ENCODE data around the gene CMIP.

CMIP gene

GRCh38 chr16:81600275-81600674 lies 155.7 kb downstream of the CMIP start:
- Histone ChIP-seq H3K4me2 (ENCODE audit: insufficient read depth, low read length) (no peak overlapping the region), H3K9ac (ENCODE audit: low read depth, low read length) (no peak overlapping the region), H3K4me3 (ENCODE audit: low read depth in 1 of 2, low read length in 2 of 2) (no peak overlapping the region), H3K9me3 (ENCODE audit: insufficient read depth, low read length, severe bottlenecking) (no peaks in the 10 kb centered on the region), H3K27me3 (ENCODE audit: insufficient read depth, low read length, poor library complexity) (no peaks in the 10 kb centered on the region), H2AFZ (ENCODE audit: low read depth, low read length) (no peak overlapping the region), H4K20me1 (ENCODE audit: insufficient read depth, low read length) (peaks cover 71% of the 10 kb centered on the region), H3K4me1 (ENCODE audit: insufficient read depth, low read length) (no peaks in the 10 kb centered on the region), H3K36me3 (ENCODE audit: insufficient read depth, low read length) (no peaks in the 10 kb centered on the region), H3K79me2 (ENCODE audit: insufficient read depth, low read length) (peaks cover 79% of the 10 kb centered on the region), H3K27ac (ENCODE audit: low read length) (no peak overlapping the region)
- ATAC-seq (ENCODE audit: insufficient read depth, low read depth) (no peak), DNase-seq (no peak)
- no peak for TF ChIP-seq EZH2 (IDR thresholded peaks at IDR 0.05; ENCODE audit: borderline replicate concordance, low read depth, low read length, severe bottlenecking)

GRCh38 chr16:81601008-81601428 lies 156.4 kb downstream of the CMIP start:
- ATAC-seq (ENCODE audit: insufficient read depth, low read depth) (no peak), DNase-seq (no peak)
- Histone ChIP-seq H3K79me2 (ENCODE audit: insufficient read depth, low read length) (peaks cover 74% of the 10 kb centered on the region), H3K4me2 (ENCODE audit: insufficient read depth, low read length) (no peak overlapping the region), H3K4me1 (ENCODE audit: insufficient read depth, low read length) (no peaks in the 10 kb centered on the region), H3K4me3 (ENCODE audit: low read depth in 1 of 2, low read length in 2 of 2) (no peak overlapping the region), H3K27ac (ENCODE audit: low read length) (no peak overlapping the region), H3K9ac (ENCODE audit: low read depth, low read length) (no peak overlapping the region), H3K9me3 (ENCODE audit: insufficient read depth, low read length, severe bottlenecking) (no peaks in the 10 kb centered on the region), H3K27me3 (ENCODE audit: insufficient read depth, low read length, poor library complexity) (no peaks in the 10 kb centered on the region), H2AFZ (ENCODE audit: low read depth, low read length) (no peak overlapping the region), H3K36me3 (ENCODE audit: insufficient read depth, low read length) (no peaks in the 10 kb centered on the region), H4K20me1 (ENCODE audit: insufficient read depth, low read length) (peaks cover 67% of the 10 kb centered on the region)
- TF ChIP-seq CTCF (IDR thresholded peaks at IDR 0.05; ENCODE audit: borderline replicate concordance, extremely low read depth, low read length, poor library complexity, severe bottlenecking) (no peak), EZH2 (IDR thresholded peaks at IDR 0.05; ENCODE audit: borderline replicate concordance, low read depth, low read length, severe bottlenecking) (no peak)

GRCh38 chr16:81601601-81602255 lies 157.1 kb downstream of the CMIP start:
- no peaks in the 10 kb centered on the region for H3K4me1 ChIP-seq (ENCODE audit: insufficient read depth, low read length)
- ATAC-seq (ENCODE audit: insufficient read depth, low read depth): no peak
- DNase-seq: no peak
- peaks cover 70% of the 10 kb centered on the region for H3K79me2 ChIP-seq (ENCODE audit: insufficient read depth, low read length)
- H4K20me1 ChIP-seq (ENCODE audit: insufficient read depth, low read length): peaks cover 70% of the 10 kb centered on the region
- H3K27me3 ChIP-seq (ENCODE audit: insufficient read depth, low read length, poor library complexity): no peaks in the 10 kb centered on the region
- H3K4me3 ChIP-seq (ENCODE audit: low read depth in 1 of 2, low read length in 2 of 2): no peak overlapping the region
- no peaks in the 10 kb centered on the region for H3K9me3 ChIP-seq (ENCODE audit: insufficient read depth, low read length, severe bottlenecking)
- no peak overlapping the region for H3K4me2 ChIP-seq (ENCODE audit: insufficient read depth, low read length)
- H2AFZ ChIP-seq (ENCODE audit: low read depth, low read length): no peak overlapping the region
- H3K36me3 ChIP-seq (ENCODE audit: insufficient read depth, low read length): no peaks in the 10 kb centered on the region
- H3K27ac ChIP-seq (ENCODE audit: low read length): no peak overlapping the region
- TF ChIP-seq EZH2 (IDR thresholded peaks at IDR 0.05; ENCODE audit: borderline replicate concordance, low read depth, low read length, severe bottlenecking) (no peak), CTCF (IDR thresholded peaks at IDR 0.05; ENCODE audit: borderline replicate concordance, extremely low read depth, low read length, poor library complexity, severe bottlenecking) (no peak)
- H3K9ac ChIP-seq (ENCODE audit: low read depth, low read length): no peak overlapping the region

- DNase-seq: no peak
- no peaks in the 10 kb centered on the region for H3K9me3 ChIP-seq (ENCODE audit: insufficient read depth, low read length, severe bottlenecking)
- H3K4me3 ChIP-seq (ENCODE audit: low read depth in 1 of 2, low read length in 2 of 2): no peak overlapping the region
- no peak for ATAC-seq (ENCODE audit: insufficient read depth, low read depth)
- H3K36me3 ChIP-seq (ENCODE audit: insufficient read depth, low read length): peaks cover 3% of the 10 kb centered on the region
- no peaks in the 10 kb centered on the region for H3K27me3 ChIP-seq (ENCODE audit: insufficient read depth, low read length, poor library complexity)
- peaks cover 64% of the 10 kb centered on the region for H3K79me2 ChIP-seq (ENCODE audit: insufficient read depth, low read length)
- no peak overlapping the region for H2AFZ ChIP-seq (ENCODE audit: low read depth, low read length)
- H3K9ac ChIP-seq (ENCODE audit: low read depth, low read length): no peak overlapping the region
- H3K4me1 ChIP-seq (ENCODE audit: insufficient read depth, low read length): no peaks in the 10 kb centered on the region
- H3K27ac ChIP-seq (ENCODE audit: low read length): no peak overlapping the region
- TF ChIP-seq EZH2 (IDR thresholded peaks at IDR 0.05; ENCODE audit: borderline replicate concordance, low read depth, low read length, severe bottlenecking) (no peak), CTCF (IDR thresholded peaks at IDR 0.05; ENCODE audit: borderline replicate concordance, extremely low read depth, low read length, poor library complexity, severe bottlenecking) (no peak)
- peaks cover 70% of the 10 kb centered on the region for H4K20me1 ChIP-seq (ENCODE audit: insufficient read depth, low read length)
- no peak overlapping the region for H3K4me2 ChIP-seq (ENCODE audit: insufficient read depth, low read length)
Observed at GRCh38 chr16:81602256-81602776, 157.7 kb downstream of the CMIP start.
